ENCODE measurements around the gene DGLUCY. TPM values are rescaled to one million over a fixed set of nuclear protein-coding genes. Genes with fewer than 3 reads are reported as not detected.

The DGLUCY gene
- total RNA-seq, 1 experiment from 2014 or later, result 26.7 TPM

- no peak for DNase-seq (ENCODE audit: low spot score)
- ChIA-PET CTCF (interaction anchor here (1.1 kb wide), 1 partner anchor 24 kb away, joined by 4 read pairs; no protein-coding TSS in a partner anchor), POLR2A (ENCODE audit: low non-redundant PET) (no interaction called here)
- BruUV-seq (replicated peaks), result no TSS peak
- no peak overlapping the region for H3K4me3 ChIP-seq (ENCODE audit: low read depth, low read length, poor library complexity, severe bottlenecking)
- H3K27ac ChIP-seq (ENCODE audit: low read depth, low read length, poor library complexity, severe bottlenecking), result no peak overlapping the region
- no peaks in the 10 kb centered on the region for H3K27me3 ChIP-seq (replicated peaks; ENCODE audit: insufficient read depth, low read depth, low read length, poor library complexity)
- intact Hi-C loops (cut with micrococcal nuclease; ENCODE audit: unreplicated experiment), result no loop called here
- H3K4me1 ChIP-seq (ENCODE audit: insufficient read depth, low read length, poor library complexity, severe bottlenecking), result no peaks in the 10 kb centered on the region
- no peaks in the 10 kb centered on the region for H3K36me3 ChIP-seq (ENCODE audit: insufficient read depth, low read length, poor library complexity, severe bottlenecking)
- TF ChIP-seq CTCF (conservative IDR thresholded peaks at IDR 0.05; ENCODE audit: low read depth, low read length), result no peak
- no peak for TF ChIP-seq EZH2 (IDR thresholded peaks at IDR 0.05; ENCODE audit: borderline replicate concordance, low read depth, low read length, poor library complexity, severe bottlenecking)
- H3K9me3 ChIP-seq (ENCODE audit: low read depth, low read length, poor library complexity, severe bottlenecking), result no peaks in the 10 kb centered on the region
These were observed 113.3 kb downstream of the DGLUCY start for GRCh38 chr14:91227183-91227628.

GRCh38 chr14:91228112-91229004 is 114.5 kb downstream of the DGLUCY start:
- H3K4me1 ChIP-seq (ENCODE audit: insufficient read depth, low read length, poor library complexity, severe bottlenecking), result no peaks in the 10 kb centered on the region
- DNase-seq (ENCODE audit: low spot score), result no peak
- no TSS peak for BruUV-seq (replicated peaks)
- intact Hi-C loops (cut with micrococcal nuclease; ENCODE audit: unreplicated experiment), result no loop called here
- POLR2A ChIA-PET (ENCODE audit: low non-redundant PET), result no interaction called here
- H3K27me3 ChIP-seq (replicated peaks; ENCODE audit: insufficient read depth, low read depth, low read length, poor library complexity), result no peaks in the 10 kb centered on the region
- no peak overlapping the region for H3K4me3 ChIP-seq (ENCODE audit: low read depth, low read length, poor library complexity, severe bottlenecking)
- H3K27ac ChIP-seq (ENCODE audit: low read depth, low read length, poor library complexity, severe bottlenecking), result no peak overlapping the region
- CTCF ChIA-PET, result interaction anchor here (1.1 kb wide), 1 partner anchor 26 kb away, joined by 4 read pairs; no protein-coding TSS in a partner anchor
- no peaks in the 10 kb centered on the region for H3K36me3 ChIP-seq (ENCODE audit: insufficient read depth, low read length, poor library complexity, severe bottlenecking)
- no peak for TF ChIP-seq CTCF (conservative IDR thresholded peaks at IDR 0.05; ENCODE audit: low read depth, low read length)
- no peaks in the 10 kb centered on the region for H3K9me3 ChIP-seq (ENCODE audit: low read depth, low read length, poor library complexity, severe bottlenecking)

GRCh38 chr14:91229005-91229382 is 115.1 kb downstream of the DGLUCY start:
- Histone ChIP-seq H3K27me3 (replicated peaks; ENCODE audit: insufficient read depth, low read depth, low read length, poor library complexity) (no peaks in the 10 kb centered on the region), H3K4me1 (ENCODE audit: insufficient read depth, low read length, poor library complexity, severe bottlenecking) (no peaks in the 10 kb centered on the region), H3K9me3 (ENCODE audit: low read depth, low read length, poor library complexity, severe bottlenecking) (no peaks in the 10 kb centered on the region), H3K4me3 (ENCODE audit: low read depth, low read length, poor library complexity, severe bottlenecking) (no peak overlapping the region), H3K27ac (ENCODE audit: low read depth, low read length, poor library complexity, severe bottlenecking) (no peak overlapping the region), H3K36me3 (ENCODE audit: insufficient read depth, low read length, poor library complexity, severe bottlenecking) (no peaks in the 10 kb centered on the region)
- CTCF ChIA-PET, result no interaction called here
- POLR2A ChIA-PET (ENCODE audit: low non-redundant PET), result no interaction called here
- TF ChIP-seq CTCF (conservative IDR thresholded peaks at IDR 0.05; ENCODE audit: low read depth, low read length), result no peak
- no peak for TF ChIP-seq EZH2 (IDR thresholded peaks at IDR 0.05; ENCODE audit: borderline replicate concordance, low read depth, low read length, poor library complexity, severe bottlenecking)
- no TSS peak for BruUV-seq (replicated peaks)
- intact Hi-C loops (cut with micrococcal nuclease; ENCODE audit: unreplicated experiment), result no loop called here
- DNase-seq (ENCODE audit: low spot score), result no peak
